BJ (cell line): ENCODE measurements around the gene NSMCE1. TPM values are rescaled to one million over a fixed set of nuclear protein-coding genes. Genes with fewer than 3 reads are reported as not detected.
A peak's percentile ranks its signal among the peaks of the same experiment; 100 is the strongest.

ENCODE experiments used
- CTCF ChIA-PET: fragments of 350-600 bp; formaldehyde crosslinking; extraction: SDS; loops from one replicate; lab custom pipeline; 2021; ENCODE audit warnings: antibody characterized with exemption, inconsistent platforms; lab: Yijun Ruan, JAX
- POLR2A ChIA-PET: fragments of 300-600 bp; sonication (Branson Sonifier 250); formaldehyde crosslinking; extraction: SDS; loops from one replicate; lab custom pipeline; 2021; ENCODE audit warnings: antibody characterized with exemption; lab: Charles Lee
- DNase-seq: peaks from one replicate; pipeline ENCODE4 v3.0.0-alpha.2; 2011; ENCODE audit warnings: low read depth
- H3K27me3 ChIP-seq: 2 replicates; pipeline ENCODE4 v1.6.0; 2011; ENCODE audit warnings: low read length; ENCODE audit not compliant: control insufficient read depth, insufficient read depth
- H3K36me3 ChIP-seq: 2 replicates; pipeline ENCODE4 v1.5.1; 2011; ENCODE audit warnings: low read length; ENCODE audit not compliant: control insufficient read depth, insufficient read depth
- H3K4me3 ChIP-seq: 2 replicates; pipeline ENCODE4 v1.5.1; 2011; ENCODE audit warnings: low read depth, mild to moderate bottlenecking, control low read depth, low read length
- polyA plus RNA-seq: library from polyadenylated mRNA; depleted of rRNA; stranded (reverse); fragments of >200 nt; gene quantifications from 2 replicates; pipeline ENCODE4 v1.2.3, GENCODE V29; 2011
- TF ChIP-seq, protein P1 (sequence below): IDR thresholded peaks from 2 replicates; pipeline ENCODE4 v1.5.1; 2011; ENCODE audit warnings: low read depth, mild to moderate bottlenecking, control low read depth, inconsistent platforms, low read length, moderate library complexity; ENCODE audit not compliant: insufficient read depth

The NSMCE1 gene
- polyA plus RNA-seq, 1 experiment = 34.3 TPM

DNA sequence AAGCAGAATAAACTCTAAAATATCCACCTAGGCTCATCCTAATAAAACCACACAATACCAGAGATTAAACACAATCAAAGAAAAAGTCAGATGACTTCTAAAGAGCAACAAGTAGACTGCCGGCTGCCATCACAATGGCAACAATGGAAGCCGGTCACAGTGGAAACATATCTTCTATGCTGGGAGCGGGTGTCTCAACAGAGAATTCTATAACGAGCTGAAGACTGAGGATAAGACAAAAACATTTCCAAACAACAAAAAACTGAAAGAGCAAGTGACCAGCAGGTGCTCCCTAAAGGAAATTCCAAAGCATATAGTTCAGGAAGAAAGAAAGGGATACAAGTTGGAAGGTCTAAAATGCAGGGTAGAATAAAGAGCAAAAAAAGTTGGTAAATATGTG is 8.9 kb downstream of the NSMCE1 start:
- TF ChIP-seq, protein P1, sequence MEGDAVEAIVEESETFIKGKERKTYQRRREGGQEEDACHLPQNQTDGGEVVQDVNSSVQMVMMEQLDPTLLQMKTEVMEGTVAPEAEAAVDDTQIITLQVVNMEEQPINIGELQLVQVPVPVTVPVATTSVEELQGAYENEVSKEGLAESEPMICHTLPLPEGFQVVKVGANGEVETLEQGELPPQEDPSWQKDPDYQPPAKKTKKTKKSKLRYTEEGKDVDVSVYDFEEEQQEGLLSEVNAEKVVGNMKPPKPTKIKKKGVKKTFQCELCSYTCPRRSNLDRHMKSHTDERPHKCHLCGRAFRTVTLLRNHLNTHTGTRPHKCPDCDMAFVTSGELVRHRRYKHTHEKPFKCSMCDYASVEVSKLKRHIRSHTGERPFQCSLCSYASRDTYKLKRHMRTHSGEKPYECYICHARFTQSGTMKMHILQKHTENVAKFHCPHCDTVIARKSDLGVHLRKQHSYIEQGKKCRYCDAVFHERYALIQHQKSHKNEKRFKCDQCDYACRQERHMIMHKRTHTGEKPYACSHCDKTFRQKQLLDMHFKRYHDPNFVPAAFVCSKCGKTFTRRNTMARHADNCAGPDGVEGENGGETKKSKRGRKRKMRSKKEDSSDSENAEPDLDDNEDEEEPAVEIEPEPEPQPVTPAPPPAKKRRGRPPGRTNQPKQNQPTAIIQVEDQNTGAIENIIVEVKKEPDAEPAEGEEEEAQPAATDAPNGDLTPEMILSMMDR = no peak
- no peak for DNase-seq
- Histone ChIP-seq H3K27me3 (no peaks in the 10 kb centered on the region), H3K4me3 (no peak overlapping the region), H3K36me3 (no peaks in the 10 kb centered on the region)
- ChIA-PET CTCF (interaction anchor here (0.7 kb wide), 1 partner anchor 8 kb away, joined by 3 read pairs; no protein-coding TSS in a partner anchor), POLR2A (no interaction called here)

DNA sequence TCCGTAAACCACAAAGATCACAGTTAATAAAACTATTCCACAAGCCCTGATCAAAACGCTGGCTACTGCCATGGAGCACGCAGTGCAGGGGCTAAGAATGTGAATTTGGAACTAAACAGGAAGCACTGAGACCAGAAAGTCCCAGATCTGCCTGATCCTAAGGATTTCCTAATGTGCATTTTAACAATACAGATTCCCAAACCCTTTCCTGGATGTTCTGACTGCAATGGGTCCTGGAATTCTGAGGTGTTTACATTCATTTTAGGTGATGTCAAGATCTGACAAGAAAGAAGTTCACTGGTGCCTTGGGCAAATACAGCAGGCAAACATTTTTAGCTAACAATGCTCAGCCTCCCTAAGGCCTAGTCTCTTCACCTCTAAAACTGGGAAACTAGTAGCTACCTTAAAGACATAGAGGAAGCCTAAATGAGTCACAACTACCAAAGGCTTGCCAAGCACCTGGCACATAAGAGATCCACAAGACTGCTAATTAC is 10.3 kb downstream of the NSMCE1 start:
- peak; percentile 58 for DNase-seq
- H3K36me3 ChIP-seq = no peaks in the 10 kb centered on the region
- ChIA-PET POLR2A (interaction anchor here (0.5 kb wide), 1 partner anchor 24 kb away, joined by 6 read pairs; no protein-coding TSS in a partner anchor), CTCF (interaction anchor here (0.7 kb wide), 1 partner anchor 51 kb away, joined by 3 read pairs; no protein-coding TSS in a partner anchor)
- no peak overlapping the region for H3K4me3 ChIP-seq
- H3K27me3 ChIP-seq = no peaks in the 10 kb centered on the region
- TF ChIP-seq, protein P1 = no peak

DNA sequence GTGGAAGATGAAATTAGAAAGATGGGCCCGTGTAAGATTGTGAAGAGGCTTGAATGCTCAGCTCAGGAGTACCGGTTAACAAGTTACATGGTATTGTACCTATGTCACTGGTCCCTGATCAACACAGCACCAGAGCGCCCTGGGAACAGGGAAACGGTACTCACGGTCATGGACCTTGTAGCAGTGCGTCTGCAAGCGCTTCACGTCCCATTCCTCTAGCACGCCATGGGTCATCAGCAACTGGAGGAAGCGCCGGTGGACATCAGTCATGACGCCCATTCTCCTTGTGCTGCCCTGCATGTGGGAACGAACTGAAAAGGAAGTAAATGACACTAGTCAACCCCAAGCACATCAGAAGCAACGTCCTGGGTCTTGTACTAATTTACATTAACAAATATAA is 11.3 kb downstream of the NSMCE1 start:
- ChIA-PET POLR2A (no interaction called here), CTCF (interaction anchor here (0.6 to 1.0 kb wide), 2 partner anchors 58 to 69 kb away, joined by 3 read pairs; no protein-coding TSS in a partner anchor)
- Histone ChIP-seq H3K27me3 (no peaks in the 10 kb centered on the region), H3K4me3 (no peak overlapping the region), H3K36me3 (no peaks in the 10 kb centered on the region)
- TF ChIP-seq, protein P1 = no peak
- no peak for DNase-seq

DNA sequence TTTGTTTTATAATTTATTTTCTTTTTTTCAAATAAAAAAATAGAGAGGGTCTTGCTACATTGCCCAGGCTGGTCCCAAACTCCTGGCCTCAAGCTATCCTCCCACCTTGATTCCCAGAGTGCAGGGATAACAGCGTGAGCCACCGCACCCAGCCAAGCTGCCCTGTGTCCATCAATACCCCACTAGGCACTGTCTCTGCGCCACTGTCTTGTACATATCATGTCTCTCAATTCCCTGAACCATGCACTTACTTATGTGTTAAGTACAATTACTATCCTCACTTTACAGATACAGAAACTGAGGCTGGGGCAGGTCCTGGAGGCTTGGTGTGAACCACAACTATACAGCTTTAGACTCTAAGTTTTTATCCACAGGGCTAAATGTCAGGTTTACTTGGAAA is 11.7 kb downstream of the NSMCE1 start:
- H3K27me3 ChIP-seq = no peaks in the 10 kb centered on the region
- TF ChIP-seq, protein P1 = no peak
- no peak overlapping the region for H3K4me3 ChIP-seq
- POLR2A ChIA-PET = no interaction called here
- CTCF ChIA-PET = interaction anchor here (0.6 to 1.0 kb wide), 2 partner anchors 59 to 70 kb away, joined by 3 read pairs; no protein-coding TSS in a partner anchor
- DNase-seq = no peak
- H3K36me3 ChIP-seq = no peaks in the 10 kb centered on the region

DNA sequence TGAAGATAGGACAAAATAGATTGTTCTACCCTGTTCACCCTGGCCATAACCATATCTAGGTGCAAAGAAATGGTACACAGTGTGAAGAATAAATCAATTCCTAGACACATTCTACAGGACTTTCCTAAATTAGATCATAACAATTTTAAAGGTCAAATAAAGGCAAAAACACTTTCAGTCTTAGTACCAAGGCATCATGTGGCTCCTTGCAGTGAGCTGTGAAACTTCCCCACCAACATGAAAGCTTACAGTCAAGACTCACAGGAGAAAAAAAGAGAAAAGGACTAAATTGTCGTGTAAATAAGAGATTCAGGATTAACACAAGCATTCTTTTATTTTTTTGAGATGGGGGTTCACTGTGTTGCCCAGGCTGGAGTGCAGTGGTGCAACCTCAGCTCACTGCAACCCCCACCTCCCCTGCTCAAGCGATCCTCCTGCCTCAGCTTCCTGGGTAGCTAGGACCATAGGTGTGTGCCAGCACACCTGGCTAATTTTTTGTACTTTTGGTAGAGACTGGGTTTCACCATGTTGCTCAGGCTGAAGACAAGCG is 14.2 kb downstream of the NSMCE1 start:
- no peaks in the 10 kb centered on the region for H3K27me3 ChIP-seq
- CTCF ChIA-PET = interaction anchor here (0.5 to 2.3 kb wide), 3 partner anchors 12 to 121 kb away, joined by 3 to 7 read pairs (median 3); no protein-coding TSS in a partner anchor
- H3K36me3 ChIP-seq = no peaks in the 10 kb centered on the region
- H3K4me3 ChIP-seq = no peak overlapping the region
- no peak for DNase-seq
- POLR2A ChIA-PET = no interaction called here
- TF ChIP-seq, protein P1 = no peak
